Measurements from ENCODE around the gene TOR4A. TPM values are rescaled to one million over a fixed set of nuclear protein-coding genes. Genes with fewer than 3 reads are reported as not detected.

The TOR4A gene
- total and polyA plus RNA-seq, 2 donors (not counting 1 experiment from before 2014, with no cell fraction given): 8.3 to 15.3 TPM

DNA sequence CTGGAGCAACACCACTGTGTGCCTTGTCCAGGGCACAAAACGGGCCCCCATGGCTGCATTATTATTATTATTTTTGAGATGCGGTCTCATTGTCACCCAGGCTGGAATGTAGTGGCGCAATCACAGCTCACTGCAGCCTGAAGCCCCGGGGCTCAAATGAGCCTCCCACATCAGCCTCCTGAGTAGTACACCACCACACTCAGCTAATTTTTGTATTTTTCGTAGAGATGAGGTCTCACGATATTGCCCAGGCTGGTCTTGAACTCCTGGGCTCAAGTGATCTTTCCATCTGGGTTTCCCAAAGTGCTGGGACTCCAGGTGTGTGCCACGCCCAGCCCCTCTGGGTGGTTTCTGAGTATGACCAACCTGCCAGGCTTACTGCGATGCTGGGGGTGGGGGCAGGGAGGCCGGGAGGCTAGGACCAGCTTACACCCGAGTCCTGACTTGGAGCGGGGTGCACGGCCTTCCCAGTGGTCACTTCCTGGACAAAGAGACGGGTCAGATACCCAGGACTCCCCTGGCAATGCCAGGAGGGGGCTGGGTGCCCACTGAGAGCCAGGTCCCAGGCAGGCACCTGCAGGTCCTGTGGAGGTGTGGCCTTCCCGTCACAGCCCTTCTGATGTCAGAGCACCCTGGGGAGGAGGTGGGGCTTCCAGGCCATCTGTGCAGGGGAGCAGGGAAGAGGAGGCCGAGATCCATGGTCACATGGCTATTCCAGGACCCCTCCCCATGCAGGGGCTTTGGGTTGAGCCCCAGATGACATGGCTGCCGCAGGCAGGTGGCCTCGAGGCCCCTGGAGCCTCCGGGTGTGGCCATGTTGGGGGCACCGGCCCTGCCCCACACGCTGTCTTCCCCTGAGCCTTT, 32.9 kb downstream of the TOR4A start:
- no peaks in the 10 kb centered on the region for H3K9me3 Mint-ChIP-seq (ENCODE audit: insufficient read depth)
- WGBS (ENCODE audit: insufficient coverage): 71% methylated on average over 20 of the region's 20 CpGs
- no peak overlapping the region for H3K4me2 ChIP-seq (replicated peaks; ENCODE audit: low read depth, low read length, poor library complexity, severe bottlenecking)
- H3K27me3 ChIP-seq (replicated peaks in 1 of 4; ENCODE audit: control extremely low read depth in 1 of 4, control insufficient read depth in 3 of 4, insufficient read depth in 4 of 4, low read length in 3 of 4): peaks cover 0 to 21% (median 5%) of the 10 kb centered on the region in 4 experiments
- no peak for TF ChIP-seq EZH2 (IDR thresholded peaks at IDR 0.05; ENCODE audit: borderline replicate concordance, insufficient read depth, low read depth, low read length, poor library complexity, severe bottlenecking)
- TF ChIP-seq, protein P1, sequence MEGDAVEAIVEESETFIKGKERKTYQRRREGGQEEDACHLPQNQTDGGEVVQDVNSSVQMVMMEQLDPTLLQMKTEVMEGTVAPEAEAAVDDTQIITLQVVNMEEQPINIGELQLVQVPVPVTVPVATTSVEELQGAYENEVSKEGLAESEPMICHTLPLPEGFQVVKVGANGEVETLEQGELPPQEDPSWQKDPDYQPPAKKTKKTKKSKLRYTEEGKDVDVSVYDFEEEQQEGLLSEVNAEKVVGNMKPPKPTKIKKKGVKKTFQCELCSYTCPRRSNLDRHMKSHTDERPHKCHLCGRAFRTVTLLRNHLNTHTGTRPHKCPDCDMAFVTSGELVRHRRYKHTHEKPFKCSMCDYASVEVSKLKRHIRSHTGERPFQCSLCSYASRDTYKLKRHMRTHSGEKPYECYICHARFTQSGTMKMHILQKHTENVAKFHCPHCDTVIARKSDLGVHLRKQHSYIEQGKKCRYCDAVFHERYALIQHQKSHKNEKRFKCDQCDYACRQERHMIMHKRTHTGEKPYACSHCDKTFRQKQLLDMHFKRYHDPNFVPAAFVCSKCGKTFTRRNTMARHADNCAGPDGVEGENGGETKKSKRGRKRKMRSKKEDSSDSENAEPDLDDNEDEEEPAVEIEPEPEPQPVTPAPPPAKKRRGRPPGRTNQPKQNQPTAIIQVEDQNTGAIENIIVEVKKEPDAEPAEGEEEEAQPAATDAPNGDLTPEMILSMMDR (IDR thresholded peaks at IDR 0.05): no peak
- DNase-seq (no peak), ATAC-seq (ENCODE audit: low read depth) (no peak)
- peaks cover 0 to 10% (median 0%) of the 10 kb centered on the region in 3 donors for H3K9me3 ChIP-seq (ENCODE audit: control extremely low read depth in 1 of 3, control insufficient read depth in 2 of 3, insufficient read depth in 1 of 3, low read length in 2 of 3)
- peaks cover 19 to 23% of the 10 kb centered on the region in 2 donors for H3K4me1 ChIP-seq (ENCODE audit: control insufficient read depth in 2 of 2, insufficient read depth in 2 of 2, low read length in 2 of 2)
- H3K9ac ChIP-seq (ENCODE audit: low read length): no peak overlapping the region
- peaks cover 9% of the 10 kb centered on the region for H3K4me1 Mint-ChIP-seq
- no peaks in the 10 kb centered on the region for H3K79me2 ChIP-seq (ENCODE audit: control insufficient read depth, insufficient read depth, low read length)
- no peak overlapping the region for H3K27ac Mint-ChIP-seq
- H3K27me3 Mint-ChIP-seq: no peaks in the 10 kb centered on the region
- ChIA-PET CTCF (no interaction called here), POLR2A (no interaction called here)
- H3K4me3 Mint-ChIP-seq: no peak overlapping the region
- H3K4me3 ChIP-seq (ENCODE audit: control extremely low read depth in 1 of 5, extremely low read depth in 1 of 5, insufficient read depth in 1 of 5, low read depth in 2 of 5, low read length in 4 of 5): no peak overlapping the region
- H3K36me3 ChIP-seq (replicated peaks in 1 of 2; ENCODE audit: control extremely low read depth in 1 of 2, control insufficient read depth in 1 of 2, extremely low read depth in 1 of 2, insufficient read depth in 2 of 2, low read length in 1 of 2): no peaks in the 10 kb centered on the region
- H4K20me1 ChIP-seq (ENCODE audit: control insufficient read depth, insufficient read depth, low read length, poor library complexity, severe bottlenecking): no peaks in the 10 kb centered on the region
- no peak overlapping the region for H3K27ac ChIP-seq (ENCODE audit: low read length in 2 of 2)
- intact Hi-C loops (cut with micrococcal nuclease): no loop called here
- H2AFZ ChIP-seq (ENCODE audit: insufficient read depth, low read depth, low read length, poor library complexity, severe bottlenecking): no peak overlapping the region

Data from B cell (primary cell).